ENCODE results near the gene FAM72A.
"Not testable (repeated sequence)": the region's sequence is repeated elsewhere in the genome, so short reads cannot be mapped to it uniquely, and the experiment has no call there.

The FAM72A gene

DNA sequence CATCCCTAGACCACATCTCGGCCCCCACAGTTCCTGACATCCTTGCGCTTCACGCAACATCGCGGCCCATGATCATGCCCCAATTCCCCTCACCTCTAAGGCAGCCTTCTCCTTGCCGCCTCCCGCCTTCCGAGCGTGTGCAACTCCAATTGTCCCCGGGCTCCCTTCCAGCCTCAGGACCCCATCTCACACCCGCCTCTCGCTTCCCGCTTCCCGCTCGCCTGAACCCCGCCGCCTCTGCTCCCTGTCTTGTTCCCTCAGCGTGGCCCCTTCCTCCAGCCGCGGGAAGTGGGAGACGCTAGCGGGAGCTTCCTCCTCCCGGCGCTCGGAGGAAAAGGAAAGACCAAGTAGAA lies 1.5 kb upstream of the FAM72A start:
- not testable (repeated sequence) for H3K4me1 ChIP-seq (ENCODE audit: control insufficient read depth, insufficient read depth, low read length); H3K9ac ChIP-seq (ENCODE audit: low read length); H3K4me3 ChIP-seq (ENCODE audit: low read length); H3K9me3 ChIP-seq (ENCODE audit: control insufficient read depth, low read length); H3K27me3 ChIP-seq (ENCODE audit: control insufficient read depth, insufficient read depth, low read length); H3K36me3 ChIP-seq (ENCODE audit: control insufficient read depth, insufficient read depth, low read length)

DNA sequence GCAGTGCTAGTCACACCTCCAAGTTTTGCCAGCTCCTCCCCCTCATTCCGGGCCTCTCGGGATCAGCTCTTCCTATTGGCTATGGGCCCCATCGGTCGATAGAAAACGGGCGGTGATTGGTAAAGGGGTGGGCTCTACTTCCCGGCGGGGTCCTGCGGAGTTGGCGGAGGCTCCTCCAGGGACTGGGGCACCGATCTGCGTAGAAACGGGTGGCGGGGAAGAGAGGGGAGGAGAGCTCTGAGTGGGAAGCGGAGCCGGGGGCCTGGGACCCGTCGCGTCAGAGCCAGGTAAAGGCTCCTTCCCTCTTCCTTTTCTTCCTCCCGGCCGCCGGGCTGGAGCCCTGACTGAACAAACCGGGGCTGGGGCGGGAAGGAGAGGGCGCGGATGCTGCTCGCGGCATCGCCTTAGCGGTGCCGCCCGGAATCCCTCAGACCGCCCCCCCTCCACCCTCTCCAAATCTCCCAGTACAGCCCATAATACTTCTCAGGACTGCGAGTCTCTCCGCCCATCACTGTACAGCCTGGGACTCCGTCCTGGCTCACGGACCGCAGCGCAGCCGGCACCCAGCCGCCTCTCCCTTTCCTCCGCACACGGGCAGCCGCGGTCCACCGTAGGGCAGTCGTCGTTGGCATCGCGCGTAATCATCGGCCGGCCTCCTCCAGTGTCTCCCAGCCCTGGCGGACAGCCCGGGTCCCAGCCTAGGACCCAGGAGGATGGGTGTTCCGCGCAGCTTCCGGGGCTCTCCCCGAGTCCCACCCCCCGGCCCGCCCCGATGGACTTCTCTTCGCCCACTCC lies 922 bp upstream of the FAM72A start, which contains the start of gene SRGAP2:
Gene SRGAP2, plus strand, starts transcription at position 178 of the 795 bp plus-strand sequence. CDS start 2,430 bp downstream, outside the sequence.
- H3K4me3 ChIP-seq (ENCODE audit: low read length); H3K27me3 ChIP-seq (ENCODE audit: control insufficient read depth, insufficient read depth, low read length); H3K4me1 ChIP-seq (ENCODE audit: control insufficient read depth, insufficient read depth, low read length); H3K9me3 ChIP-seq (ENCODE audit: control insufficient read depth, low read length); H3K36me3 ChIP-seq (ENCODE audit: control insufficient read depth, insufficient read depth, low read length); H3K9ac ChIP-seq (ENCODE audit: low read length): not testable (repeated sequence)

DNA sequence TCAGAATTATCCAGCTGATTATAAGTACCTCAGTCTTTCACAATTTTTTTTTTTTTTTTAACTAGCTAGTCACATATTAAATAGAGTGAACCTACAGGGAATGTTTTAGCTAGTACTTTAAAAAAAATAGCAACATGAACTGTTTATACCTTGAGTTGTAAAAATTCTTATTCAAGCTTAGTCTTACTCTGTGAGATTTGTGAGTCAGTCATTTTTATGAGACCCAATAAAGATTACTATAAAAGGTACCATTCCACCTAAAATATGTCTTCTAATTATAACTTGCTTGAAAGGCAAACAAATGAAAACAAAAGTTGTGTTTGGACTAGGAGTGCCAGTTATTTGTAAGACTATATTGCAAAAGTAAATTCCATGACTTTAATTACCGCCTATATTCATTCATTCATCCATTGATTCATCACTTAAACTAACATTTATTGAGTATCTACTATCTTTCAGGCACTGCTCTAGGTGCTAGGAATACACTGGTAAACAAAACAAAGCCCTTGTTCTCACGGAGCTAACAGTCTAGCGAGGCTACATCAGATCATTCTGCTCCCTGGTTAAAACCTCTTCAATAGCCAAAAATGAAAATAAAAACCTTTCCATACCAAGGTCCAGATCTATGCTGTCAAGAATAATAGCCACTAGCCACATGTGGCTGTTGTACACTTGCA lies 5.8 kb downstream of the FAM72A start:
- not testable (repeated sequence) for H3K4me1 ChIP-seq (ENCODE audit: control insufficient read depth, insufficient read depth, low read length); H3K9ac ChIP-seq (ENCODE audit: low read length); H3K4me3 ChIP-seq (ENCODE audit: low read length); H3K27me3 ChIP-seq (ENCODE audit: control insufficient read depth, insufficient read depth, low read length); H3K9me3 ChIP-seq (ENCODE audit: control insufficient read depth, low read length); H3K36me3 ChIP-seq (ENCODE audit: control insufficient read depth, insufficient read depth, low read length)

DNA sequence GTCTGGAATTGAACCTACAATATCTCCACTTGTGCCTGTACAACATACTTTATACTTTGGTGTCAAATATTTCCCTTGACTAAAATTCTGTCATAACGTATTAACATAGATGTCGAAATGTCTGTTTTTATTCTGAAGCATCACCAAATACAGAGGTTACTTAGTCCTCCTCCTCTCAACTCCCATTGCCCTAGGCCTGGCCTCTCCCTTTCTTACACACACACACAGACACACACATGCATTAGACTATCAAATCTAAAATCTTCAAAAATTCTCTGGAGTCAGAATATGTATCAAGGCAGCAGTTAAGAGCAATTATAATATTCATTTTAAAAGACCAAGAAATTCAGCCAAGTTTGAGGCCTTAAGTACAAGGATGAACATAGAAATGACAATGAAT lies 7.5 kb downstream of the FAM72A start:
- H3K4me3 ChIP-seq (ENCODE audit: low read length); H3K9me3 ChIP-seq (ENCODE audit: control insufficient read depth, low read length); H3K27me3 ChIP-seq (ENCODE audit: control insufficient read depth, insufficient read depth, low read length); H3K36me3 ChIP-seq (ENCODE audit: control insufficient read depth, insufficient read depth, low read length); H3K4me1 ChIP-seq (ENCODE audit: control insufficient read depth, insufficient read depth, low read length); H3K9ac ChIP-seq (ENCODE audit: low read length): not testable (repeated sequence)

DNA sequence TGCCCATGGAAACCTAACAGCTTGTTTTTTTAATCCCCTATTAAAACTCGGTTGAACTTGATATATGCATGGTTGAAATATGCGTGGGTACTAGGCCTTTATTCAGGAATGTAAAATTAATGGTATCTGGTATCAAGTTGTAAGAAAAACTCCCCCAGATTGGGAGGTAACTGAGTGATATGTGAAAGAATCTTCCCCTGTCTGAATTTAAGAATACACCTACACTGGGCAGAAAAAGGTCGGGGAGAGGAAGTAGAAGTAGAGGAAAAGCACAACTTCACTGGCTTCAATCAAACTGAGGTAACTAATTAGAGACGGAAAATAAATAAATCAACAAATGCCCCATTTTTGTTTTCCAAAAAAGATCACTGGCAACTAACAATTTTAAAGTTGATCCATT lies 15.8 kb downstream of the FAM72A start:
- not testable (repeated sequence) for H3K4me1 ChIP-seq (ENCODE audit: control insufficient read depth, insufficient read depth, low read length); H3K27me3 ChIP-seq (ENCODE audit: control insufficient read depth, insufficient read depth, low read length); H3K36me3 ChIP-seq (ENCODE audit: control insufficient read depth, insufficient read depth, low read length); H3K9ac ChIP-seq (ENCODE audit: low read length); H3K9me3 ChIP-seq (ENCODE audit: control insufficient read depth, low read length); H3K4me3 ChIP-seq (ENCODE audit: low read length)

DNA sequence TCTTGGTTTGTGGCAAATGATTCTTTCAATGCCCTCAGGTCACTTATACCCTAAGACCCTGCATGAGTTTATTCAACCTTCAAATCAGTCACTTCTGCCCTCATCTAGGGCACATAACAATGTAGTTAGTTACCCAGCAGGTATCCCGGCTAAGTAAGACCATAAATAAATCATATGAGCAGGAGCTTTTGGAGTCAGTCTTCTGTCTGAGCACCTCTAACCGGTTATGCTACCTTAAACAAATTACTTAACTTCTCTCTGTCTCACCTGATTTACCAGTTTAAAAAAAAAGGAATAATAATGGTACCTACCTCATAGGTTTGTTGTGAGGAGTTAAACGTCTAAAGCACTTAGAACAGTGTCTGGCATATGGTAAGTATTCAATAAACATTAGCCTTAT lies 16.9 kb downstream of the FAM72A start:
- not testable (repeated sequence) for H3K9ac ChIP-seq (ENCODE audit: low read length); H3K36me3 ChIP-seq (ENCODE audit: control insufficient read depth, insufficient read depth, low read length); H3K4me1 ChIP-seq (ENCODE audit: control insufficient read depth, insufficient read depth, low read length); H3K4me3 ChIP-seq (ENCODE audit: low read length); H3K27me3 ChIP-seq (ENCODE audit: control insufficient read depth, insufficient read depth, low read length); H3K9me3 ChIP-seq (ENCODE audit: control insufficient read depth, low read length)

DNA sequence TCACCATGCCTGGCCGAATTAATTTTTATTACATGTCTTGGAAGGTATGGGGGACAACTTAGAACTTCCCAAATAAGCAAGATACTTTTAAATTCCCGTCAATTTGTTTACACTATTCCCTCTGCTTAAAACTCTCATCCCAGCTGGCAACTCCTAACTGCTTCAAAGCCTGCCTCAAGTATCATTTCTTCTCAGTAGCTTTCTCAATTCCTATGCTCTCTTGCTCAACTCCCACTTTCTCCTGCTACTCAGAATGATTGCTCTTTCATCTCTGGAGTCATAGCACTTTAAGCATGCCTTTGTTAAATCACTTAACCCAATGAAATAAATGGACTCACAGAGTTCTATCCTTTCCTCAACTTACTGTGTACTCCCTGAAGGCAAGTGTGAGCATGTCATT lies 18.9 kb downstream of the FAM72A start:
- not testable (repeated sequence) for H3K4me3 ChIP-seq (ENCODE audit: low read length); H3K27me3 ChIP-seq (ENCODE audit: control insufficient read depth, insufficient read depth, low read length); H3K4me1 ChIP-seq (ENCODE audit: control insufficient read depth, insufficient read depth, low read length); H3K36me3 ChIP-seq (ENCODE audit: control insufficient read depth, insufficient read depth, low read length); H3K9me3 ChIP-seq (ENCODE audit: control insufficient read depth, low read length); H3K9ac ChIP-seq (ENCODE audit: low read length)

DNA sequence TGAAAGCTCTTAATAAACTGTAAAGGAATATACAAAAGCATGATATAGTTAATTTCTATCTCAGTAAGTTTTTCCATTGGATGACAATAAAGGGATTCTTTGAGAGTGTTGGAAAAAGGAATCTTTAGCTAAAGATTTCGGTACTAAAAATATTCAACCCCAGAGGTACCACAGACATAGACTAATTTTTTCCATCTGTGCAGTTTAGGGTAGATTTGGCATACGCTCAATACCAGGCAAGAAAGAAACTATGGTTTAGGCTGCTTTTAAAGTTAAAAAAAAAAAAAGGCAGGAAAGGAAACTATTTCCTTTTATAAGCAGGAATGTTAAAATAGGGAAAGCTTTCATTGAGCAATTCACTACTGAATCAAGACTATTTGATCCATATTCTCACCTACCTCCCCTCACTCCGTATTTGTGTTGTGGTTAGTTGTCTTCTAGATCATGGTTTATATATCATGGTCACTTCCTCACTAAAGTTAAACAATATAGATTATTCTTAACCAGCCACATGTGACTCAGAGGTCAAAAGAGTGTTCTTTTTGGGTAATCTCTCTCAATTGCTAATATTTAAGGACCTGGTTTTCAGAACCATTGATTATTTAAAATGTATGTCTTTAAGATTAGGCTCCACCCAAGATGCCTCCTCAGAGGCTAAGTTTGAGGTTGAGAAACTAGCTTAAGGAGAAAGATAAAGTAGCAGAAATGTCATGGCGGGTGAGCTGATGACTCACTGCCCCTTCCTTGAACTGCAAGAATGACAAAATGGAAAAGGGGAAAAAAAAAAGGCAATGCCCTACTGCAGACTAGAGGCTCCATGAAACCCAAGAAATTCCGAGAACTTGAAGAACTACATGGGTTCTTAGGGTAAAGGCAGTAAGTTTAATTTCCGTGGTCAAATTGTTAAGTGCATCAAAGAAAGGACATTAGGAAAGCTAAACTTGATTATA lies 20.0 kb downstream of the FAM72A start:
- not testable (repeated sequence) for H3K9ac ChIP-seq (ENCODE audit: low read length); H3K9me3 ChIP-seq (ENCODE audit: control insufficient read depth, low read length); H3K4me1 ChIP-seq (ENCODE audit: control insufficient read depth, insufficient read depth, low read length); H3K36me3 ChIP-seq (ENCODE audit: control insufficient read depth, insufficient read depth, low read length); H3K4me3 ChIP-seq (ENCODE audit: low read length); H3K27me3 ChIP-seq (ENCODE audit: control insufficient read depth, insufficient read depth, low read length)

DNA sequence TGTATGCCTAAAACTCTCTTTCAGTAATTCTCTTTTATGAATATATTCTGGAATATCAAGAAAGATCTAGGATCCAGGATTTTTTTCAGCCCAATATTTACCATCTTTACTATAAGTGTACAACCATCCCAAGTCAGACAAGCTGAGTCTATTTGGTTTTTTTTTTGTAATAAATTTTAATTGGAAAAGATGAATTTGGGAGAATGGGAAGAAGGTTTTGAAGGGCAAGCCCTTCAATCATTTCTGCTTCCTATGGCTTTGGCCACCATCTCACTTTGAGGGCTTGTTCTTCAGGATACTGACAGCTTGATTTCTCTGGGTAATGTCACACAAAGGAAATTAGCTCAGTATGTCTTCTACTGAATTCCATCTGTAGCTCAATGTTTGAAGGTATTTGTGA lies 23.0 kb downstream of the FAM72A start:
- H3K4me3 ChIP-seq (ENCODE audit: low read length); H3K9me3 ChIP-seq (ENCODE audit: control insufficient read depth, low read length); H3K4me1 ChIP-seq (ENCODE audit: control insufficient read depth, insufficient read depth, low read length); H3K36me3 ChIP-seq (ENCODE audit: control insufficient read depth, insufficient read depth, low read length); H3K9ac ChIP-seq (ENCODE audit: low read length); H3K27me3 ChIP-seq (ENCODE audit: control insufficient read depth, insufficient read depth, low read length): not testable (repeated sequence)

DNA sequence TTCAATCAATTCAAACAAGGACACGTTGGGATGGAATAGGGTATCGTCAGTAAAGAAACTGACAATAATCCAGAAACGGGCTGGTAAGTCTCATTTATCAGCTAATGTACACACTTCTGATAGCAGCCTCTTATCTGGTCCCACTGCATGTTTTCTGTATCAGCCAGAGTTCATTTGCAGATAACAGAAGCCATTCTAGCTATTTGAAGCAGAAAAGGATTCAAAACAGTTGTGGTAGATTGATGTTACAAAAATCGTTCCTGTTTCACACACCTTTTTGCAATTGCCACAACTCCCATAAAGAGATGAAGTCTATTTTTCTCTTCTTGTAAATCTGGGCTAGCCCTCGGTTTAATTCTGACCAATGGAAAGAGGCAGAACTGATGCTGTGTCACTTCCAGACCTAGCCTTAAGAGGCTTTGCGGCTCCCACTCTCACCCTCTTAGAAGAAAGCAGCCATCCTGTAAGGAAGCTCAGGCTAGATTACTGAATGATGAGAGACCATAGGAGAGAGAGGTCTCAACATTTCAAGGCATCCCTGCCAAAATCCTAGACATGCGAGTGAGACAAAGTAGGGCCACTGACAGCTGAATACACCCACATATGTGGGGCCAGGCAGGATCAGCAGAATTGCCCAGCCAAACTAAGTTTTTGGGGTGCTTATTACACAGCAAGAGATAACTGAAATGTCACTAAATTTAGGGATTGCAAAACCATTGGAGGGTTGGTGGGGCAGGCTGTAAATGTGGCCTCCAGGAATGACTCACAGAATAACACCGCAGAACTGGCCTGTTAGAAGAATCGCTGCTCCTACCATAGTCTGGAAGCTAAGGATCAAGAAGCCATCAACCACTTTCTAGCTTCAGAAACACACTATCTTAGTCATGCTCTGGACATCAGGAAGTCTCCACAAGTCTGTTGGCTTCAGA lies 24.3 kb downstream of the FAM72A start:
- H3K9ac ChIP-seq (ENCODE audit: low read length); H3K4me1 ChIP-seq (ENCODE audit: control insufficient read depth, insufficient read depth, low read length); H3K9me3 ChIP-seq (ENCODE audit: control insufficient read depth, low read length); H3K4me3 ChIP-seq (ENCODE audit: low read length); H3K36me3 ChIP-seq (ENCODE audit: control insufficient read depth, insufficient read depth, low read length); H3K27me3 ChIP-seq (ENCODE audit: control insufficient read depth, insufficient read depth, low read length): not testable (repeated sequence)

DNA sequence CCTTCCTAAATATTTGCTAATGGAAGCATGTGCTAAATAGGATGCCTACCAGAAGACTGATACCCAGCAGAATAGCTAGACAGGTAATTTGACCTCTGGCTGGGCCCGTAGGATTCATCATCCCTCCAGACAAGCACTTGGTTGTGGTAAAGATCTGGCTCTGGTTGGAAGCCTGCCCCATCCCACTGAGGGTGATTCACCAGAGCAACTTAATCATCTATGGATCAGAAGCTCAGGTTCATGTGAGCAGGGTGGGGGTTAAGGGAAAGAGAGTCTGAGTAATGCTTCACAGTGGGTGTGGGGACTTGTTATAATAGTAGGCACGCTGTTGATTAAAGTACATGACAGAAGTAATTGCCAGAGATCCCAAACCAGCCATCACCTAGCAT lies 26.5 kb downstream of the FAM72A start:
- not testable (repeated sequence) for H3K4me3 ChIP-seq (ENCODE audit: low read length); H3K9ac ChIP-seq (ENCODE audit: low read length); H3K36me3 ChIP-seq (ENCODE audit: control insufficient read depth, insufficient read depth, low read length); H3K9me3 ChIP-seq (ENCODE audit: control insufficient read depth, low read length); H3K4me1 ChIP-seq (ENCODE audit: control insufficient read depth, insufficient read depth, low read length); H3K27me3 ChIP-seq (ENCODE audit: control insufficient read depth, insufficient read depth, low read length)
